Suprapubic skin (tissue), 3 donors: ENCODE results near the gene CCDC136.
A peak's percentile ranks its signal among the peaks of the same experiment; 100 is the strongest.

ENCODE experiments used
- CTCF ChIP-seq, 2 donors: fragments of 200-600 bp in 1 of 2; fragments of 450-650 bp in 1 of 2; sonication (generic) in 1 of 2; IDR thresholded peaks; one replicate each; pipeline ENCODE4 v1.5.1; 2016 to 2019; ENCODE audit warnings: antibody characterized with exemption in 2 of 2, mild to moderate bottlenecking in 1 of 2, moderate library complexity in 1 of 2
- EP300 ChIP-seq: sonication (generic); formaldehyde crosslinking; IDR thresholded peaks from one replicate; pipeline ENCODE4 v1.6.1; 2017; ENCODE audit warnings: antibody characterized with exemption
- POLR2A ChIP-seq, 2 donors: fragments of 450-650 bp; IDR thresholded peaks; one replicate each; pipeline ENCODE4 v1.6.1; 2017; ENCODE audit warnings: antibody characterized with exemption in 2 of 2, mild to moderate bottlenecking in 2 of 2, moderate library complexity in 2 of 2

GRCh38 chr7:128841921-128842673, 50.3 kb downstream of the CCDC136 start:
- TF ChIP-seq EP300 = no peak
- no peak for TF ChIP-seq POLR2A (IDR thresholded peaks at IDR 0.05)
- TF ChIP-seq CTCF (IDR thresholded peaks at IDR 0.05) = peak; percentile 13 to 78
